Measurements from ENCODE around the gene ARAP3.

Gene ARAP3

DNA sequence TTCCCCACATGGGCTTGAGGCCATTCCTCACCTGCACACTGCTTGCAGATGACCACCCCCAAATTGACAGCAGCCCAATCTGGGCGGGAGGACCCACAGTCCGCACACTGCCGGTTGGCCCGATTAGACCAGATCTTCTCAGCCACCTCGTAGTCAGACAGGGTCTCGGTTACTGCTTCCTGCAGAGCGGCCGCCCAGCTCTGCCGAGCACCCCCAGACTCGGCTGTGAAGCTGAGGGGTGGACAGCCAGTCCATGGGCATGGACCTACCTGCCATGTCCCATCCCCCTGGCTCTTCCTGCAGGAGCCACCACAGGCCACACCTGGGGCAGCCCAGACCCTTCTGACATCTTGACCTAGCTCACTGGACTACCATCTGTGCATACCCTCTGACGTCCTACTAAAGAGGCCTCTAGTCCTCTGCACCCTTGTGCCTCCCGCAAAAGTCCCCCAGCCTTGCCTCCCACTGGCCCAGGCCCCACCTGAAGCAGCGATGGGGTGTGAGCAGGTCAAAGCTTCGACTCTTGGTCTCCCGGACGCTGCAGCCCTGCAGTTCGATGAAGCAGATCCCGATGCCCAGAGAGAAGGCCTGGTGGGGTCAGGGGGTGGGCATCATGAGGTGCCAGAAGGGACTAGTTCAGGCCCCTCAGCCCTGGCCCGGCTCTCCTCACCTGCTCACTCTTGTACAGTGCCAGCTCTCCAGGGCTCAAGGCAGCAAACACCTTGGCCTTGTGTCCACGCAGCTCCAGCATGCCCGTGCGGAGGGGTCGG, 9.8 kb downstream of the ARAP3 start:
- no peak overlapping the region for H3K4me3 ChIP-seq (ENCODE audit: low read depth, low read length)
- TF ChIP-seq, protein P1, sequence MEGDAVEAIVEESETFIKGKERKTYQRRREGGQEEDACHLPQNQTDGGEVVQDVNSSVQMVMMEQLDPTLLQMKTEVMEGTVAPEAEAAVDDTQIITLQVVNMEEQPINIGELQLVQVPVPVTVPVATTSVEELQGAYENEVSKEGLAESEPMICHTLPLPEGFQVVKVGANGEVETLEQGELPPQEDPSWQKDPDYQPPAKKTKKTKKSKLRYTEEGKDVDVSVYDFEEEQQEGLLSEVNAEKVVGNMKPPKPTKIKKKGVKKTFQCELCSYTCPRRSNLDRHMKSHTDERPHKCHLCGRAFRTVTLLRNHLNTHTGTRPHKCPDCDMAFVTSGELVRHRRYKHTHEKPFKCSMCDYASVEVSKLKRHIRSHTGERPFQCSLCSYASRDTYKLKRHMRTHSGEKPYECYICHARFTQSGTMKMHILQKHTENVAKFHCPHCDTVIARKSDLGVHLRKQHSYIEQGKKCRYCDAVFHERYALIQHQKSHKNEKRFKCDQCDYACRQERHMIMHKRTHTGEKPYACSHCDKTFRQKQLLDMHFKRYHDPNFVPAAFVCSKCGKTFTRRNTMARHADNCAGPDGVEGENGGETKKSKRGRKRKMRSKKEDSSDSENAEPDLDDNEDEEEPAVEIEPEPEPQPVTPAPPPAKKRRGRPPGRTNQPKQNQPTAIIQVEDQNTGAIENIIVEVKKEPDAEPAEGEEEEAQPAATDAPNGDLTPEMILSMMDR (IDR thresholded peaks at IDR 0.05; ENCODE audit: borderline replicate concordance, insufficient read depth, low read depth, low read length) = no peak

DNA sequence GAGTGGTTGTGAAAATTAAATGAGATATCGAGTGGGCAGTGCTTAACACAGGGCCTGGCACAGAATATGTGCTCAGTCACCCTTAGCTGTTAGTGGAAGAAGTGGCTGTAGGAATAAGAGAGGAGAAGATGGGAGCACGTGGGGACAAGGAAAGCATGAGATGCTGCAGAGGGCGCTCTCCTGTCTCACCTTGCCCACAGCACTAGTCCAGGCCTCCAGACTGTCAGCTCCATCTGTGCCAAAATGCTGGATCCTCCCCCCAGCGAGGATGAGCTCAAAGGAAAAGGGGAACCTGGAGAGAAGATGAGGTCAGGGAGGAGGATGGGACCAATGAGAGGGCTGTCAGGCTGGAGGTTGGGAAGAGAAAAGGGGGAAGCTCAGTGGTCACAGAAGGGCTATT, 12.5 kb downstream of the ARAP3 start:
- H3K4me3 ChIP-seq (ENCODE audit: low read depth, low read length) = no peak overlapping the region
- TF ChIP-seq, protein P1 (IDR thresholded peaks at IDR 0.05; ENCODE audit: borderline replicate concordance, insufficient read depth, low read depth, low read length) = 0 out of 2 replicates have a peak, but pooled peaks have one; percentile 12

DNA sequence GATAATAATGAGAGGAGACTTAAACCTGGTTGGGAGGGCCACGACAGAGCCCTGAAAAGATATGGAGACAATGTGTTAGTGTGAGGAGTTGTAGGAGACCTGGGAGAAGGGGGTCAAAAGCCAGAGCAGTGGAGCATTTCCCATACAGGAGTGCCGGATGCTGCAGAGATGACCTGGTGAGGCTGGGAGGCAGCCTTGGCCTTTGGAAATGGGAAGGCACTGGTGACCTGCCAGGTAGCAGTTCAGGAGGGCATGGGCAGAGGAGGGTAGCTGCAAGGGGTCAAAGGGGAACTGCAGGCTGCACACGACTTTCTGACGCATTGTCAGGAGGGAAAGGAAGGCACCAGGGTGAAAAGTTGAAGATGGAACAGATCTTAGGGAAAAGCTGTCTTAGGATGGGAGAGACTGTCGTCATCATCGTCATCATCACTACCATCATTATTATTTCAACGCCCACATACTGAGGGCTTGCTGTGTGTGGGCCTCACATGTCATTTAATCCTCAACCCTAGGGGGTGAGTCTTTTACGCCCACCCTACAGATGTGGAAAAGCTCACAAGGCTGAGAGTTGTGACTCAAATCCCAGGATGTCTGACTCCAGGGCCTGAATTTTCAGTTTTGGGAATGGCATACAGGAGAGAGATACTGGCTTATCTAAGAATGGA, 13.3 kb downstream of the ARAP3 start:
- no peak overlapping the region for H3K4me3 ChIP-seq (ENCODE audit: low read depth, low read length)
- TF ChIP-seq, protein P1 (IDR thresholded peaks at IDR 0.05; ENCODE audit: borderline replicate concordance, insufficient read depth, low read depth, low read length) = no peak

DNA sequence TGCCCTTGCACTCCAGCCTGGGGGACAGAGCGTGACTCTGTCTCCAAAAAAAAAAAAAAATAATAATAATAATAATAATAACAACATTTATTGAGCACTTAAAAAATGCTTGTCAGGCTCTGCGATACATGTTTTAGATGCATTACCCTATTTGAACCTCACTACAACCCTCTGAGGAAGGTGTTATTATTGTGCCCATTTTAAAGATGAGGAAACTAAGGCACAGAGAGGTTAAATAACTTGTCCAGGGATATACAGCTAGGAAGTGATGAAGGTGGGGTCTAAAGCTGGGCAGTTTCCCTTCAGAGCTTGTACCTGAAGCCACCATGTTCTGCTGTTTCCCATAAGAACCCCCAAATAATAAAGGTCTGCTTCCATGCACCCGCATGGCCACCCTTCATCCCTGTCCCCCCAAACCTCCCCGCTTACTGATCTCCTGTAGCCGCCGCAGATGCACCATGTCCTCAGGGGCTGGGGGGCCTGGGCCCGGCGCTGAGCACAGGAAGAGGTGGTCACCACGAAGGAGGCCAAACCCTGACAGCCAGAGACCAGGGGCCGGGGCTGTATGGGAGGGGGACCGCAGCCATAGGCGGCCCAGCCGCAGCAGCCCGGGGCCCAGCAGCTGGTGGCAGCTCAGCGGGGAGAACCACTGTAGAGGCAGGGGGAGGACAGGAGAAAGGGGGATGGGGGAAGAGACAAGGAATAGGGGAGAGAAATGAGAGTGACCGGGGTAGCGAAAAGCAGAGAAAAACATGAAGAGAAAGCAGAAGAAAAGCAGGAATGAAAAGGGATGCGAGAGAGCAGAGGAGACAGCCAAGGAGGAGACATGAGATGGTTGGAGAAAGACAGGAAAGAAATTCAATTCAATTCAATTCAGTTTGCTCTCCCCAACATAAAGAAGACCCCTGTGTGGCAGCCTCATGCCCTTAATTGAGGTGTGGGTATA, 15.8 kb downstream of the ARAP3 start:
- H3K4me3 ChIP-seq (ENCODE audit: low read depth, low read length) = no peak overlapping the region
- TF ChIP-seq, protein P1 (IDR thresholded peaks at IDR 0.05; ENCODE audit: borderline replicate concordance, insufficient read depth, low read depth, low read length) = no peak

DNA sequence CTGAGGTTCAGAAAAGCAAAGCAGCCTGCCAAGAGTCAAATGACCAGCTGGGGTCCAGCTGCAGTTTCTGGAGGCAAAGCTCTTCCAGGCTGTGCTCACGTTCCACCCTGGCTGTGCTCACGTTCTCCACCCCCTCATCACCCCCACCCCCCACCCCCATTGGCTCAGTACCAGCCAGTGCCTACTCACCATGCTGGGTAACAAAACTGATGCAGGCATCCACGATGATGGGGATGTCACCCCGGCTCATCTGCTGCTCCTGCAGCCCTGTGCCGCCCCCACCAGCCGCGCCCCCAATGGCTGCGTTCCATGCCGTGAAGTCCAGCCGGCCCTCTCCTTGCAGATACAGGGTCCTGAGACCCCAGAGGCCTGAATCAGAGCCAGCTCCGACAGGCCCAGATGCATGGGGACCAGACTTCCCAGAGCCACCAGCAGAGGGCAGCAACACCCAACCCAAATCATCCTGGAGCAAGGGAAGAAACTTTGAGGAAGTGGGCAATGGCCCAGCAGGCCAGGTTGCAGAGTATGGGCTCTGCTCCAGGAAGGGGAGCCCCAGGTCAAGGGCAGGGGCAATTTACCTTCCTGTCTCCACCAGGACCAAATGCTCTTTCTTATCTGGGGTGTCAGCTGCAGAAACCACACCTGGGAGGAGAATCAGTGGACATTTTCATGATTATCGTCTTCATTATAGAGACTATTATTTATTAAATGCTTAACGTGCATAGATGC, 17.1 kb downstream of the ARAP3 start:
- no peak overlapping the region for H3K4me3 ChIP-seq (ENCODE audit: low read depth, low read length)
- TF ChIP-seq, protein P1 (IDR thresholded peaks at IDR 0.05; ENCODE audit: borderline replicate concordance, insufficient read depth, low read depth, low read length) = peak; percentile 87

DNA sequence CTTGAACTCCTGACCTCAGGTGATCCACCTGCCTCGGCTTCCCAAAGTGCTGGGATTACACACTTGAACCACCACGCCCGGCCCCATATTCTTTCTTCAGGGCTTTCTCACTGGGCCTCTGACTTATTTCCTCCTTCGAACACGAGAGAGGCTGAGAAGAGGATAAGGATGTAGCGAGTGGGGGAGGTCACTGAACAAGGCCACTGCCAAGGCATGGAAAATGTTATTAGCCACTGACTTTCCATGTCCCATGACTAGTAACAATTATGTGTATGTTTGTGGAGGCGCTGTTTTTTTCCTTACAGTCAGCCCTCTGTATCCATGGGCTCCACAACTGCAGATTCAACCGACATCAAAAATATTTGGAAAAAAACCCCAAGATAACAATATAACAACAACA, 18.5 kb downstream of the ARAP3 start:
- TF ChIP-seq, protein P1 (IDR thresholded peaks at IDR 0.05; ENCODE audit: borderline replicate concordance, insufficient read depth, low read depth, low read length) = no peak
- no peak overlapping the region for H3K4me3 ChIP-seq (ENCODE audit: low read depth, low read length)
